Amniotic epithelial cell (primary cell): ENCODE results near the gene IGSF9B.

Experiments
- DNase-seq: peaks from one replicate; pipeline ENCODE4 v3.0.0-alpha.2; 2010; ENCODE audit warnings: low read depth

The IGSF9B gene

GRCh38 chr11:133936592-133936991 lies 20.2 kb downstream of the IGSF9B start:
- no peak for DNase-seq

- no peak for DNase-seq
Observed at GRCh38 chr11:133936136-133936535, 20.6 kb downstream of the IGSF9B start.

- no peak for DNase-seq
Observed at GRCh38 chr11:133935551-133935910, 21.2 kb downstream of the IGSF9B start.

- peak; percentile 26 for DNase-seq
Observed at GRCh38 chr11:133934599-133935550, 21.9 kb downstream of the IGSF9B start.

GRCh38 chr11:133934096-133934495 lies 22.7 kb downstream of the IGSF9B start:
- DNase-seq, result no peak

GRCh38 chr11:133931449-133932060 lies 25.2 kb downstream of the IGSF9B start:
- DNase-seq, result no peak

- DNase-seq, result no peak
Observed at GRCh38 chr11:133930767-133931448, 25.9 kb downstream of the IGSF9B start.

GRCh38 chr11:133930053-133930766 lies 26.6 kb downstream of the IGSF9B start:
- no peak for DNase-seq

- DNase-seq, result no peak
Observed at GRCh38 chr11:133929401-133930052, 27.2 kb downstream of the IGSF9B start.

GRCh38 chr11:133928628-133929059 lies 28.1 kb downstream of the IGSF9B start:
- peak; percentile 62 for DNase-seq

- DNase-seq, result peak; percentile 32
Observed at GRCh38 chr11:133927690-133928627, 28.8 kb downstream of the IGSF9B start.

- no peak for DNase-seq
Observed at GRCh38 chr11:133926466-133927246, 30.1 kb downstream of the IGSF9B start.

GRCh38 chr11:133925756-133926155 lies 31.0 kb downstream of the IGSF9B start:
- DNase-seq, result no peak

- DNase-seq, result no peak
Observed at GRCh38 chr11:133924661-133925060, 32.1 kb downstream of the IGSF9B start.

- DNase-seq, result no peak
Observed at GRCh38 chr11:133922078-133922870, 34.5 kb downstream of the IGSF9B start.

GRCh38 chr11:133921513-133921912 lies 35.3 kb downstream of the IGSF9B start:
- no peak for DNase-seq

GRCh38 chr11:133921026-133921425 lies 35.7 kb downstream of the IGSF9B start:
- DNase-seq, result no peak

GRCh38 chr11:133920109-133920990 lies 36.4 kb downstream of the IGSF9B start:
- DNase-seq, result no peak
